H1 (cell line): Measurements from ENCODE around the gene AKAP9.

Experiments
- CEBPB ChIP-seq: IDR thresholded peaks from 2 replicates; pipeline ENCODE4 v1.6.1; 2012; ENCODE audit warnings: low read depth, low read length
- POLR2AphosphoS5 ChIP-seq: IDR thresholded peaks from 2 replicates; pipeline ENCODE4 v1.6.1; 2011; ENCODE audit warnings: low read depth, low read length
- TBP ChIP-seq: IDR thresholded peaks from 2 replicates; pipeline ENCODE4 v1.6.1; 2011; ENCODE audit warnings: low read depth, low read length, improper control_type of control experiment
- ZNF274 ChIP-seq: IDR thresholded peaks from 2 replicates; pipeline ENCODE4 v1.7.0; 2012; ENCODE audit warnings: low read length, borderline replicate concordance; ENCODE audit errors: extremely low read depth
- TF ChIP-seq, protein P1 (sequence below): IDR thresholded peaks from 2 replicates; pipeline ENCODE4 v1.6.1; 2012; ENCODE audit warnings: inconsistent platforms
- TF ChIP-seq, protein P2 (sequence below), 3 experiments: IDR thresholded peaks; 1 replicate in 2 of 3; 2 replicates in 1 of 3; pipeline versions ENCODE4 v1.5.1 to v1.6.1; 2011; ENCODE audit warnings: low read length in 3 of 3, mild to moderate bottlenecking in 3 of 3, inconsistent platforms in 2 of 3, low read depth in 1 of 3, moderate library complexity in 1 of 3; ENCODE audit not compliant: insufficient read depth in 1 of 3; ENCODE audit errors: control extremely low read depth in 1 of 3

DNA sequence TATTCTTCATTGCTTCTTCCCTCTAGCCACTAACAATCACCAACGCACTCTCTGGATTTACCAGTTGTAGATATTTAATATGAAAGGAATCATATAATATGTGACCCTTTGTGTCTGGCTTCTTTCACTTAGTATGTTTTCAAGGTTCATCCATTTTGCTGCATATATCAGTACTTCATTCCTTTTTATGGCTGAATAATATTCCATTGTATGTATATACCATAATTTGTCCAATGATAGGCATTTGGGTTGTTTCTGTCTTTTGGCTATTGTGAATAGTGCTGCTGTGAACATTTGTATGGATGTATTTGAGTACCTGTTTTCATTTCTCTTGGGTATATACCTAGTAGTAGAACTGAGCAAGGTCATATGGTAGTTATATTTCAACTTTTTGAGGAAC lies 7.3 kb downstream of the AKAP9 start:
- TF ChIP-seq, protein P1, sequence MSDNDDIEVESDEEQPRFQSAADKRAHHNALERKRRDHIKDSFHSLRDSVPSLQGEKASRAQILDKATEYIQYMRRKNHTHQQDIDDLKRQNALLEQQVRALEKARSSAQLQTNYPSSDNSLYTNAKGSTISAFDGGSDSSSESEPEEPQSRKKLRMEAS = no peak
- TF ChIP-seq, protein P2, sequence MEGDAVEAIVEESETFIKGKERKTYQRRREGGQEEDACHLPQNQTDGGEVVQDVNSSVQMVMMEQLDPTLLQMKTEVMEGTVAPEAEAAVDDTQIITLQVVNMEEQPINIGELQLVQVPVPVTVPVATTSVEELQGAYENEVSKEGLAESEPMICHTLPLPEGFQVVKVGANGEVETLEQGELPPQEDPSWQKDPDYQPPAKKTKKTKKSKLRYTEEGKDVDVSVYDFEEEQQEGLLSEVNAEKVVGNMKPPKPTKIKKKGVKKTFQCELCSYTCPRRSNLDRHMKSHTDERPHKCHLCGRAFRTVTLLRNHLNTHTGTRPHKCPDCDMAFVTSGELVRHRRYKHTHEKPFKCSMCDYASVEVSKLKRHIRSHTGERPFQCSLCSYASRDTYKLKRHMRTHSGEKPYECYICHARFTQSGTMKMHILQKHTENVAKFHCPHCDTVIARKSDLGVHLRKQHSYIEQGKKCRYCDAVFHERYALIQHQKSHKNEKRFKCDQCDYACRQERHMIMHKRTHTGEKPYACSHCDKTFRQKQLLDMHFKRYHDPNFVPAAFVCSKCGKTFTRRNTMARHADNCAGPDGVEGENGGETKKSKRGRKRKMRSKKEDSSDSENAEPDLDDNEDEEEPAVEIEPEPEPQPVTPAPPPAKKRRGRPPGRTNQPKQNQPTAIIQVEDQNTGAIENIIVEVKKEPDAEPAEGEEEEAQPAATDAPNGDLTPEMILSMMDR (IDR thresholded peaks at IDR 0.05; ENCODE audit: control extremely low read depth in 1 of 3, insufficient read depth in 1 of 3, low read depth in 1 of 3, low read length in 3 of 3) = no peak
- no peak for TF ChIP-seq CEBPB
- TF ChIP-seq TBP = no peak
- TF ChIP-seq POLR2AphosphoS5 = no peak
- TF ChIP-seq ZNF274 = no peak
